HepG2 (cell line): Measurements from ENCODE around the gene FGF14. TPM values are rescaled to one million over a fixed set of nuclear protein-coding genes. Genes with fewer than 3 reads are reported as not detected.

Experiments used
- ATAC-seq: fragments of 200-7000 bp; cut with Tn5 transposase; 3 replicates; pipeline ENCODE4 v1.9.1; 2020; ENCODE audit warnings: mild to moderate bottlenecking, moderate library complexity
- BruUV-seq: library from RNA; stranded (reverse); fragments of 400-500 nt; replicated peaks from 2 replicates; lab custom pipeline; 2021; lab: Mats Ljungman, UMichigan
- CTCF ChIA-PET: fragments of 300-600 bp; formaldehyde crosslinking; extraction: SDS; loops from one replicate; lab custom pipeline; 2021; ENCODE audit warnings: low total read pairs, inconsistent platforms, low intra/inter-chr PET ratio; lab: Yijun Ruan, JAX
- POLR2A ChIA-PET: fragments of 350-600 bp; sonication (Branson Sonifier 250); formaldehyde crosslinking; loops from one replicate; lab custom pipeline; 2020; ENCODE audit warnings: antibody characterized with exemption, inconsistent platforms; lab: Yijun Ruan, JAX
- DNase-seq: peaks from one replicate; pipeline ENCODE4 v3.0.0-alpha.2; 2015; ENCODE audit warnings: low spot score
- FAIRE-seq: peaks from 3 replicates; lab custom pipeline; 2011; peaks lifted over from hg19 to GRCh38; lab: Jason Lieb, UNC
- H2AFZ ChIP-seq: one replicate; pipeline ENCODE4 v1.6.1; 2011; ENCODE audit warnings: low read length, inconsistent platforms
- H3K27ac ChIP-seq: fragments of 300-600 bp; 3 replicates; pipeline ENCODE4 v1.8.0; 2011; ENCODE audit warnings: mixed run types, mild to moderate bottlenecking, mixed read lengths, low read length, inconsistent platforms; ENCODE audit not compliant: insufficient read depth; ENCODE audit errors: extremely low read length
- H3K27me3 ChIP-seq, 2 experiments: fragments of 200-600 bp in 1 of 2; 2 replicates in 1 of 2; 3 replicates in 1 of 2; pipeline versions ENCODE4 v1.6.0 to v1.8.0; 2011; ENCODE audit warnings: low read length in 2 of 2, mild to moderate bottlenecking in 2 of 2, moderate library complexity in 2 of 2, inconsistent platforms in 1 of 2; ENCODE audit not compliant: insufficient read depth in 2 of 2, control insufficient read depth in 1 of 2
- H3K36me3 ChIP-seq, 2 experiments: fragments of 200-600 bp in 1 of 2; replicated peaks in 1 of 2; 2 replicates in 1 of 2; 3 replicates in 1 of 2; pipeline versions ENCODE4 v1.5.1 to v1.8.0; 2011; ENCODE audit warnings: low read length in 2 of 2, inconsistent platforms in 1 of 2; ENCODE audit not compliant: insufficient read depth in 2 of 2, control insufficient read depth in 1 of 2
- H3K4me1 ChIP-seq: 2 replicates; pipeline ENCODE4 v1.5.1; 2012; ENCODE audit warnings: low read length, inconsistent platforms; ENCODE audit not compliant: insufficient read depth
- H3K4me2 ChIP-seq: 2 replicates; pipeline ENCODE4 v1.6.0; 2011; ENCODE audit warnings: low read depth, low read length, inconsistent platforms
- H3K4me3 ChIP-seq, 3 experiments: fragments of 200-600 bp in 1 of 3; sonication (generic), shearing (Covaris generic) in 1 of 3; replicated peaks in 1 of 3; 2 replicates each; pipeline ENCODE4 v1.5.1; 2011 to 2016; ENCODE audit warnings: low read length in 3 of 3, inconsistent platforms in 2 of 3, low read depth in 2 of 3, mild to moderate bottlenecking in 2 of 3, control low read depth in 1 of 3, mixed read lengths in 1 of 3; ENCODE audit not compliant: insufficient read depth in 1 of 3
- H3K79me2 ChIP-seq: one replicate; pipeline ENCODE4 v1.6.1; 2011; ENCODE audit warnings: low read length, inconsistent platforms; ENCODE audit not compliant: insufficient read depth
- H3K9ac ChIP-seq: 2 replicates; pipeline ENCODE4 v1.6.0; 2011; ENCODE audit warnings: mild to moderate bottlenecking, low read depth, low read length, inconsistent platforms; ENCODE audit not compliant: insufficient read depth
- H3K9me3 ChIP-seq: 2 replicates; pipeline ENCODE4 v1.5.1; 2012; ENCODE audit warnings: mild to moderate bottlenecking, low read length
- H4K20me1 ChIP-seq: 2 replicates; pipeline ENCODE4 v1.6.0; 2011; ENCODE audit warnings: inconsistent platforms, mild to moderate bottlenecking, low read length, moderate library complexity; ENCODE audit not compliant: insufficient read depth
- FOXK1 ChIP-seq: sonication (generic); formaldehyde crosslinking; IDR thresholded peaks from 2 replicates; pipeline ENCODE4 v1.4.0; 2020; ENCODE audit warnings: low read depth, missing genetic modification reagents, borderline replicate concordance
- MAZ ChIP-seq, 2 experiments: sonication (generic) in 1 of 2; formaldehyde crosslinking in 1 of 2; IDR thresholded peaks; 2 replicates each; pipeline versions ENCODE4 v1.5.0 to v1.6.1; 2012 to 2020; ENCODE audit warnings: low read depth in 2 of 2, mild to moderate bottlenecking in 2 of 2, borderline replicate concordance in 1 of 2, improper control_type of control experiment in 1 of 2, low read length in 1 of 2, missing genetic modification reagents in 1 of 2, moderate library complexity in 1 of 2
- NONO ChIP-seq, 2 experiments: fragments of 450-650 bp in 1 of 2; sonication (generic) in 1 of 2; formaldehyde crosslinking in 1 of 2; IDR thresholded peaks in 1 of 2; conservative IDR thresholded peaks in 1 of 2; 2 replicates each; pipeline versions ENCODE4 v1.6.1 to v1.8.0; 2017 to 2022; ENCODE audit warnings: mild to moderate bottlenecking in 1 of 2, missing genetic modification reagents in 1 of 2, moderate library complexity in 1 of 2
- PHF5A ChIP-seq: IDR thresholded peaks from one replicate; pipeline ENCODE4 v1.6.1; 2018; ENCODE audit warnings: low read depth, missing genetic modification reagents; ENCODE audit not compliant: unreplicated experiment
- RELA ChIP-seq: sonication (generic); formaldehyde crosslinking; IDR thresholded peaks from 2 replicates; pipeline ENCODE4 v1.4.0; 2020; ENCODE audit warnings: missing genetic modification reagents
- TP53 ChIP-seq: sonication (generic); formaldehyde crosslinking; conservative IDR thresholded peaks from 2 replicates; pipeline ENCODE4 v1.4.0; 2020; ENCODE audit warnings: missing genetic modification reagents
- ZBTB21 ChIP-seq: sonication (generic); formaldehyde crosslinking; IDR thresholded peaks from 2 replicates; pipeline ENCODE4 v1.4.0; 2020; ENCODE audit warnings: missing genetic modification reagents
- ZMYM2 ChIP-seq: sonication (generic); formaldehyde crosslinking; IDR thresholded peaks from 2 replicates; pipeline ENCODE4 v1.8.0; 2022; ENCODE audit warnings: mild to moderate bottlenecking, missing genetic modification reagents
- ZNF414 ChIP-seq: sonication (generic); formaldehyde crosslinking; IDR thresholded peaks from 2 replicates; pipeline ENCODE4 v1.5.0; 2020; ENCODE audit warnings: missing genetic modification reagents
- ZNF44 ChIP-seq: sonication (generic); formaldehyde crosslinking; IDR thresholded peaks from 2 replicates; pipeline ENCODE4 v1.5.1; 2020; ENCODE audit warnings: mild to moderate bottlenecking, missing genetic modification reagents
- ZNF790 ChIP-seq: sonication (generic); formaldehyde crosslinking; IDR thresholded peaks from 2 replicates; pipeline ENCODE4 v1.8.0; 2022; ENCODE audit warnings: missing genetic modification reagents, mild to moderate bottlenecking, borderline replicate concordance
- WGBS: methylation state at CpG from one replicate; pipeline ENCODE4 v1.1.6; 2017; ENCODE audit warnings: low lambda C conversion rate; 5-methylcytosine and 5-hydroxymethylcytosine counted together
- in situ Hi-C: cut with HindIII; loops from 2 replicates; pipeline ENCODE4 v1.10.0; 2017; ENCODE audit warnings: low pct_unique_long_range_greater_than_20kb; ENCODE audit not compliant: extremely low pct_ligation_motif_present
- intact Hi-C: fragments of 100-400 bp; cut with micrococcal nuclease; formaldehyde crosslinking; loops from one replicate; pipeline ENCODE4 v1.10.0; 2022; ENCODE audit not compliant: unreplicated experiment
- polyA plus RNA-seq, 8 experiments: library from polyadenylated mRNA; depleted of rRNA in 3 of 8; stranded (reverse) in 7 of 8; unstranded in 1 of 8; fragments of >200 nt; fragmentation: Illumina TruSeq in 4 of 8; extraction: Trizol in 4 of 8; gene quantifications; 2 replicates each; pipeline versions ENCODE4 v1.2.1 to v1.2.3, GENCODE V29; 2011 to 2016; ENCODE audit warnings: low read depth in 4 of 8, missing spikeins in 1 of 8, mixed read lengths in 1 of 8; ENCODE audit not compliant: insufficient read depth in 1 of 8
- total RNA-seq, 5 experiments: library from RNA; depleted of rRNA; stranded (reverse); fragments of >200 nt; fragmentation: Illumina TruSeq; extraction: Trizol; gene quantifications; 2 replicates each; pipeline ENCODE4 v1.2.3, GENCODE V29; 2016; ENCODE audit warnings: low read depth in 1 of 5
- TF ChIP-seq, protein P1 (sequence below): sonication (generic); formaldehyde crosslinking; IDR thresholded peaks from 2 replicates; pipeline ENCODE4 v1.8.0; 2023; ENCODE audit warnings: mild to moderate bottlenecking, missing genetic modification reagents
- TF ChIP-seq, protein P2 (sequence below): sonication (generic); formaldehyde crosslinking; IDR thresholded peaks from 2 replicates; pipeline ENCODE4 v1.4.0; 2020; ENCODE audit warnings: missing genetic modification reagents
- TF ChIP-seq, protein P3 (sequence below): sonication (generic); formaldehyde crosslinking; IDR thresholded peaks from 2 replicates; pipeline ENCODE4 v1.5.1; 2020; ENCODE audit warnings: missing genetic modification reagents, mild to moderate bottlenecking, borderline replicate concordance
- TF ChIP-seq, protein P4 (sequence below): sonication (generic); formaldehyde crosslinking; conservative IDR thresholded peaks from 2 replicates; pipeline ENCODE4 v1.4.0; 2020; ENCODE audit warnings: missing genetic modification reagents

Gene FGF14
- total and polyA plus RNA-seq, 2 of the 13 experiments (the other 11 are each of a cell fraction or from before 2014, with no cell fraction given): not detected

DNA sequence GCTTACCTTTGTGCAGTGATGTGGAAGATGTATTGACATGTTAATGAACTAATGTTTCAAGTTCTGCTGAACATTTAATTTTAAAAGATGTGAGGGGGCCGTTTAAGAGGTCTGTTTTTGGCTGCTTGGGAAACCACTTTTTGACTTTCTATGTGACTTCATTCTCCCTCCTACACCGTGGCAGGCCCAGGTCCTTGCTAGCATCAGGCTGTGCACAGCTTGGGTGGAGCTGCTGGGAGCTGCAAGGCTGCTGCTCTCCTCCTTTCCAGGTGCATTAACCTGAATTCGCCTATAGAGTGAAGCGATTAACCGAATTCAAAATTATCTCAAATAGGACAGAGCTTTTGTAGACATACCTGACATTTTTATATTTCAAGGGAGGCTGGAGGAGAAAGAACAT lies 249.1 kb downstream of the FGF14 start:
- TF ChIP-seq ZMYM2 (CRISPR knock-in tag): no peak
- no peak for TF ChIP-seq PHF5A (CRISPR knock-in tag)
- TF ChIP-seq, protein P1, sequence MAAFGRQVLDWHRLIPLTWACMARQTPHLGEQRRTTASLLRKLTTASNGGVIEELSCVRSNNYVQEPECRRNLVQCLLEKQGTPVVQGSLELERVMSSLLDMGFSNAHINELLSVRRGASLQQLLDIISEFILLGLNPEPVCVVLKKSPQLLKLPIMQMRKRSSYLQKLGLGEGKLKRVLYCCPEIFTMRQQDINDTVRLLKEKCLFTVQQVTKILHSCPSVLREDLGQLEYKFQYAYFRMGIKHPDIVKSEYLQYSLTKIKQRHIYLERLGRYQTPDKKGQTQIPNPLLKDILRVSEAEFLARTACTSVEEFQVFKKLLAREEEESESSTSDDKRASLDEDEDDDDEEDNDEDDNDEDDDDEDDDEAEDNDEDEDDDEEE (CRISPR knock-in tag): no peak
- no peak for TF ChIP-seq ZNF790 (CRISPR knock-in tag)
- TF ChIP-seq RELA (CRISPR knock-in tag): no peak
- TF ChIP-seq, protein P2, sequence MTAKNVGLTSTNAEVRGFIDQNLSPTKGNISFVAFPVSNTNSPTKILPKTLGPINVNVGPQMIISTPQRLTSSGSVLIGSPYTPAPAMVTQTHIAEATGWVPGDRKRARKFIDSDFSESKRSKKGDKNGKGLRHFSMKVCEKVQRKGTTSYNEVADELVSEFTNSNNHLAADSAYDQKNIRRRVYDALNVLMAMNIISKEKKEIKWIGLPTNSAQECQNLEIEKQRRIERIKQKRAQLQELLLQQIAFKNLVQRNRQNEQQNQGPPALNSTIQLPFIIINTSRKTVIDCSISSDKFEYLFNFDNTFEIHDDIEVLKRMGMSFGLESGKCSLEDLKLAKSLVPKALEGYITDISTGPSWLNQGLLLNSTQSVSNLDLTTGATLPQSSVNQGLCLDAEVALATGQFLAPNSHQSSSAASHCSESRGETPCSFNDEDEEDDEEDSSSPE (CRISPR knock-in tag): no peak
- no peak for TF ChIP-seq NONO (IDR thresholded peaks at IDR 0.05)
- TF ChIP-seq NONO (CRISPR knock-in tag; conservative IDR thresholded peaks at IDR 0.05): no peak
- no peak for TF ChIP-seq MAZ (IDR thresholded peaks at IDR 0.05; ENCODE audit: borderline replicate concordance, low read depth, low read length)
- TF ChIP-seq MAZ (CRISPR knock-in tag; IDR thresholded peaks at IDR 0.05; ENCODE audit: low read depth): no peak
- no peak for TF ChIP-seq TP53
- no peak for TF ChIP-seq ZNF44 (CRISPR knock-in tag)
- TF ChIP-seq, protein P3, sequence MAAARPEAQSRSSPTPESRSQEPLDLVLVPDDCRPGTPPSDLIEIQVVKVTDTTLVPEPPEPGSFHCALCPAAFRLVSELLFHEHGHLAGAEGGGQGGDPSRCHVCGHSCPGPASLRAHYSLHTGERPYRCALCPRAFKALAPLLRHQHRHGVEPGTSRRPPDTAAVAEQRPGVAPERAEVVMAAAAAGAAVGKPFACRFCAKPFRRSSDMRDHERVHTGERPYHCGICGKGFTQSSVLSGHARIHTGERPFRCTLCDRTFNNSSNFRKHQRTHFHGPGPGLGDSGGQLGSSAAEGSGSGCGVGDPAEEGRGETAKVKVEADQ (CRISPR knock-in tag): no peak
- TF ChIP-seq ZNF414 (CRISPR knock-in tag): no peak
- TF ChIP-seq, protein P4, sequence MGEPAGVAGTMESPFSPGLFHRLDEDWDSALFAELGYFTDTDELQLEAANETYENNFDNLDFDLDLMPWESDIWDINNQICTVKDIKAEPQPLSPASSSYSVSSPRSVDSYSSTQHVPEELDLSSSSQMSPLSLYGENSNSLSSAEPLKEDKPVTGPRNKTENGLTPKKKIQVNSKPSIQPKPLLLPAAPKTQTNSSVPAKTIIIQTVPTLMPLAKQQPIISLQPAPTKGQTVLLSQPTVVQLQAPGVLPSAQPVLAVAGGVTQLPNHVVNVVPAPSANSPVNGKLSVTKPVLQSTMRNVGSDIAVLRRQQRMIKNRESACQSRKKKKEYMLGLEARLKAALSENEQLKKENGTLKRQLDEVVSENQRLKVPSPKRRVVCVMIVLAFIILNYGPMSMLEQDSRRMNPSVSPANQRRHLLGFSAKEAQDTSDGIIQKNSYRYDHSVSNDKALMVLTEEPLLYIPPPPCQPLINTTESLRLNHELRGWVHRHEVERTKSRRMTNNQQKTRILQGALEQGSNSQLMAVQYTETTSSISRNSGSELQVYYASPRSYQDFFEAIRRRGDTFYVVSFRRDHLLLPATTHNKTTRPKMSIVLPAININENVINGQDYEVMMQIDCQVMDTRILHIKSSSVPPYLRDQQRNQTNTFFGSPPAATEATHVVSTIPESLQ (CRISPR knock-in tag): no peak
- no peak for TF ChIP-seq ZBTB21 (CRISPR knock-in tag)
- TF ChIP-seq FOXK1 (CRISPR knock-in tag): no peak
- TF ChIP-seq, all 625 proteins: peak for 0
- FAIRE-seq (no peak), DNase-seq (no peak), ATAC-seq (no peak)
- Histone ChIP-seq H2AFZ (no peak overlapping the region), H3K9ac (no peak overlapping the region), H4K20me1 (no peaks in the 10 kb centered on the region), H3K27me3 (no peaks in the 10 kb centered on the region; a peak in 1 of 5 replicates), H3K4me1 (no peaks in the 10 kb centered on the region), H3K4me2 (no peak overlapping the region), H3K27ac (no peak overlapping the region), H3K36me3 (no peaks in the 10 kb centered on the region), H3K4me3 (no peak overlapping the region), H3K9me3 (no peaks in the 10 kb centered on the region), H3K79me2 (no peaks in the 10 kb centered on the region)
- no TSS peak for BruUV-seq
- 0% methylated on average over 5 of the region's 5 CpGs for WGBS
- POLR2A ChIA-PET: no interaction called here
- in situ Hi-C loops (no loop called here), intact Hi-C loops (no loop called here)
- CTCF ChIA-PET: no interaction called here
